Esophagus muscularis mucosa (tissue), 4 donors: ENCODE data around the gene DGKD. TPM values are rescaled to one million over a fixed set of nuclear protein-coding genes. Genes with fewer than 3 reads are reported as not detected.
A peak's percentile ranks its signal among the peaks of the same experiment; 100 is the strongest.

Source experiments
- DNase-seq: peaks from one replicate; pipeline ENCODE4 v3.0.0-alpha.2; 2017; ENCODE audit errors: extremely low spot score
- H3K27ac ChIP-seq, 4 donors: fragments of 200-600 bp; sonication (generic); replicated peaks in 1 of 4; 1 replicate in 3 of 4; 2 replicates in 1 of 4; pipeline ENCODE4 v1.5.1; 2016 to 2019; ENCODE audit warnings: mild to moderate bottlenecking in 1 of 4
- H3K27me3 ChIP-seq, 4 donors: fragments of 200-600 bp; sonication (generic); one replicate each; pipeline versions ENCODE4 v1.5.1 to v1.6.0; 2016 to 2019
- H3K36me3 ChIP-seq, 4 donors: fragments of 200-600 bp; sonication (generic); one replicate each; pipeline ENCODE4 v1.5.1; 2016 to 2019
- H3K4me1 ChIP-seq, 4 donors: fragments of 200-600 bp; sonication (generic); one replicate each; pipeline ENCODE4 v1.5.1; 2016 to 2019
- H3K4me3 ChIP-seq, 4 donors: fragments of 200-600 bp; sonication (generic); 1 replicate in 2 of 4; 2 replicates in 2 of 4; pipeline ENCODE4 v1.5.1; 2016 to 2019; ENCODE audit warnings: mild to moderate bottlenecking in 4 of 4, moderate library complexity in 1 of 4
- H3K9me3 ChIP-seq, 4 donors: fragments of 200-600 bp; sonication (generic); 1 replicate in 3 of 4; 2 replicates in 1 of 4; pipeline ENCODE4 v1.5.1; 2016 to 2019
- EP300 ChIP-seq: sonication (generic); formaldehyde crosslinking; IDR thresholded peaks from one replicate; pipeline ENCODE4 v1.6.1; 2017; ENCODE audit warnings: antibody characterized with exemption
- POLR2A ChIP-seq: fragments of 450-650 bp; IDR thresholded peaks from one replicate; pipeline ENCODE4 v1.6.1; 2017; ENCODE audit warnings: antibody characterized with exemption, moderate library complexity, mild to moderate bottlenecking, low read depth
- POLR2AphosphoS5 ChIP-seq, 2 donors: sonication (generic); formaldehyde crosslinking; IDR thresholded peaks; one replicate each; pipeline ENCODE4 v1.6.1; 2017; ENCODE audit warnings: antibody characterized with exemption in 2 of 2
- WGBS: methylation state at CpG from one replicate; pipeline ENCODE4 v1.1.5; 2018; 5-methylcytosine and 5-hydroxymethylcytosine counted together
- intact Hi-C: fragments of 100-400 bp; cut with DNase I; formaldehyde crosslinking; loops from one replicate; pipeline ENCODE4 v1.15.1; 2023
- total RNA-seq, 4 donors: library from RNA; depleted of rRNA; stranded (reverse); fragments of >200 nt; gene quantifications; one replicate each; pipeline versions ENCODE4 v1.1.0 to v1.2.1, GENCODE V29; 2016
- TF ChIP-seq, protein P1 (sequence below), 3 experiments: fragments of 200-600 bp in 2 of 3; fragments of 450-650 bp in 1 of 3; sonication (generic) in 2 of 3; IDR thresholded peaks; one replicate each; pipeline ENCODE4 v1.5.1; 2017 to 2019; ENCODE audit warnings: antibody characterized with exemption in 3 of 3, mild to moderate bottlenecking in 2 of 3, moderate library complexity in 1 of 3

The DGKD gene
- total RNA-seq, 4 donors from 2014 or later, result 11.6 to 16.1 (median 13.3) TPM

DNA sequence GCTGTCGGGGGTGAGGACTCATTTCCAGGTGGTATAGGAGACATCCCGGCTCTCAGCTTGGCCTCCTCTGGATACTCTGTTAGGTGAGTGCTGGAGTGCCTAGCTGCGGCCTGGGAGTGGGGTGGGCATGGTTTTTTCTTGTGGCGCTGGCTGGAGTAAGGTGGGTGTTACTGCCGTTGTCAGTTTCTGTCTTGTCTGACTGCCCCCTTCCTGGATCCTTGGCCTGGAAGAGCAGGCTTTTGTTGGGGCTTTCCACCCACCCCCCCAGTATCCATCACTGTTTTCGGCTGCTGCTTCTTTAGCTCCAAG is 69.2 kb downstream of the DGKD start:
- Histone ChIP-seq H3K4me3 (no peak overlapping the region), H3K9me3 (no peaks in the 10 kb centered on the region), H3K27me3 (no peaks in the 10 kb centered on the region), H3K4me1 (peaks cover 23 to 51% (median 31%) of the 10 kb centered on the region in 4 donors), H3K27ac (no peak overlapping the region), H3K36me3 (no peaks in the 10 kb centered on the region)
- WGBS, result 89% methylated on average over 6 of the region's 6 CpGs
- TF ChIP-seq, protein P1, sequence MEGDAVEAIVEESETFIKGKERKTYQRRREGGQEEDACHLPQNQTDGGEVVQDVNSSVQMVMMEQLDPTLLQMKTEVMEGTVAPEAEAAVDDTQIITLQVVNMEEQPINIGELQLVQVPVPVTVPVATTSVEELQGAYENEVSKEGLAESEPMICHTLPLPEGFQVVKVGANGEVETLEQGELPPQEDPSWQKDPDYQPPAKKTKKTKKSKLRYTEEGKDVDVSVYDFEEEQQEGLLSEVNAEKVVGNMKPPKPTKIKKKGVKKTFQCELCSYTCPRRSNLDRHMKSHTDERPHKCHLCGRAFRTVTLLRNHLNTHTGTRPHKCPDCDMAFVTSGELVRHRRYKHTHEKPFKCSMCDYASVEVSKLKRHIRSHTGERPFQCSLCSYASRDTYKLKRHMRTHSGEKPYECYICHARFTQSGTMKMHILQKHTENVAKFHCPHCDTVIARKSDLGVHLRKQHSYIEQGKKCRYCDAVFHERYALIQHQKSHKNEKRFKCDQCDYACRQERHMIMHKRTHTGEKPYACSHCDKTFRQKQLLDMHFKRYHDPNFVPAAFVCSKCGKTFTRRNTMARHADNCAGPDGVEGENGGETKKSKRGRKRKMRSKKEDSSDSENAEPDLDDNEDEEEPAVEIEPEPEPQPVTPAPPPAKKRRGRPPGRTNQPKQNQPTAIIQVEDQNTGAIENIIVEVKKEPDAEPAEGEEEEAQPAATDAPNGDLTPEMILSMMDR (IDR thresholded peaks at IDR 0.05), result no peak
- no peak for TF ChIP-seq POLR2A
- TF ChIP-seq EP300, result no peak
- TF ChIP-seq POLR2AphosphoS5 (IDR thresholded peaks at IDR 0.05), result no peak
- DNase-seq, result no peak
- intact Hi-C loops, result no loop called here

DNA sequence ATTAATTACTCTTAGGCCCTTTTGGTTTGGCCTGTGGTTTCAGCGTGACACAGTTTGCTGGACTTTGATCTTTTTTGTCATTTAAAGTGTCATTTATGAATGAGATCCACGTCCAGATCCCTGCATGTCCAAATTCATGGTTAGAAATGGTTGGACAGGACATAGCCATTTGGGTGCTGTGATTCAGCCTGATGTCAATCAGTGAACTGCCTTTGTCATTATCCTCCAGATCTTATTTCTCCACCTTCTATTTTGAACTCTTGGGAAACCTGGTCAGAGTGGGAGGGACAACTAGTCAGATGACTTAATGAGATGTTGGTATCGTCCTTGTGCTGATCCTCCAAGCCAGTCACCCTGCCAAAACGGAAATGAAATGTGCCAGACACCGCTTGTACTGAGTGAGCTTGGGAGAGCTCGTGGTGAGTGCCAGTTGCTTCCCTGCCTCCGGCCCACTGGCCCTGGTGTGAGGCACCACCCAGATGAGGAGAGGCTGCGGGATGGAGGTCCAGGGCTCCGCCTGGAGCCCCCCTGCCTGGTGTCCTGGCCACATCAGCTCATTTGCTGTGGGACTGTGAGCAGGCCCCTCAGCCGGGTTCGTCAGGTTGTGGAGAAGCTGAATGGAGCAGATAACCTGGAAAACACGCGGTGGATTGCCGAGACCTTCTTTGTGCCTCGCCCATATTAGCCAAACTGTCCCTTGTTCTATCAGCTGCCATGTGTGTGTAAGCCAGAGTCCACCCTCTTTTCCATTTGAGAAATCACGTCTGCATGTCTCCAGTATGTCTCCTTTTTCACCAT is 70.1 kb downstream of the DGKD start:
- no peaks in the 10 kb centered on the region for H3K36me3 ChIP-seq
- WGBS, result 91% methylated on average over 14 of the region's 16 CpGs
- no peak for DNase-seq
- intact Hi-C loops, result no loop called here
- peaks cover 15 to 50% (median 26%) of the 10 kb centered on the region in 4 donors for H3K4me1 ChIP-seq
- TF ChIP-seq, protein P1 (IDR thresholded peaks at IDR 0.05), result no peak
- TF ChIP-seq POLR2AphosphoS5 (IDR thresholded peaks at IDR 0.05) (no peak), POLR2A (peak; percentile 42), EP300 (no peak)
- no peaks in the 10 kb centered on the region for H3K9me3 ChIP-seq
- no peak overlapping the region for H3K4me3 ChIP-seq
- H3K27ac ChIP-seq, result no peak overlapping the region
- H3K27me3 ChIP-seq, result no peaks in the 10 kb centered on the region

DNA sequence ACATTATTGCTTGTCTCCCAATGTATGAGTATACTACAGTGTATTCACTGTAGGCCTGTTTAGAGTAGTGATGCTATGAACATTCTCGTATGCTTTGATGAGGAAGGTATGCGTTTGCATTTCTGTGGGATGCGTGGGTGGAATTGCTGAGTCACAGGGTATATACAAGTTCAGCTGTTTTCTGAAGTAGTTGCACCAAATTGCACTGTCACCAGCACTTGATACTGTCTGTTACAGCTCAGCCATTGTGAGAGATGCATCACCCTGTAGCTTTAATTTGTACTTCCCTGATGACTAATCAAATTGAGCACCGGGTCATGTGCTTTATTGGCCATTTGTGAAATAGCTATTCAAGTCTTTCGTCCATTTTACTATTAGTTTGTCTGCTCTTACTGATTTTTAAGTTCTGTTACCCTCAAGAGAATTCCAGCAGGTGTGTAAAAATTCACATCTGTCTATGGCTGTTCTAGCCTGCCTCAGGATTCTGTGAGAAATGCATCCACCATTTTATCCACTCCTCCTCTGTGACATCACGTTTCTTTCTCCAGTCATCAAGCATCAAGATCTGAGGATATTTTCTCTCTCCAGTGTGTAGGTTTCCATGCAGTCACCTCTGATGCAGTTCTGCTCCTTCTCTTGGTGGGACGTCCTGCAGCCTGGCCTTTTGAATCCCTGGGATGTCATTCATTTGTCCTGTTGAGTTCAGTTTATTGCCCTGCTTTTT is 72.5 kb downstream of the DGKD start:
- no peak for DNase-seq
- no peak overlapping the region for H3K27ac ChIP-seq
- H3K4me1 ChIP-seq, result peaks cover 0 to 53% (median 12%) of the 10 kb centered on the region in 4 donors
- TF ChIP-seq POLR2A, result no peak
- TF ChIP-seq EP300, result no peak
- TF ChIP-seq POLR2AphosphoS5 (IDR thresholded peaks at IDR 0.05), result no peak
- intact Hi-C loops, result no loop called here
- H3K36me3 ChIP-seq, result no peaks in the 10 kb centered on the region
- no peak overlapping the region for H3K4me3 ChIP-seq
- H3K9me3 ChIP-seq, result no peaks in the 10 kb centered on the region
- 85% methylated on average over 7 of the region's 7 CpGs for WGBS
- H3K27me3 ChIP-seq, result no peaks in the 10 kb centered on the region

DNA sequence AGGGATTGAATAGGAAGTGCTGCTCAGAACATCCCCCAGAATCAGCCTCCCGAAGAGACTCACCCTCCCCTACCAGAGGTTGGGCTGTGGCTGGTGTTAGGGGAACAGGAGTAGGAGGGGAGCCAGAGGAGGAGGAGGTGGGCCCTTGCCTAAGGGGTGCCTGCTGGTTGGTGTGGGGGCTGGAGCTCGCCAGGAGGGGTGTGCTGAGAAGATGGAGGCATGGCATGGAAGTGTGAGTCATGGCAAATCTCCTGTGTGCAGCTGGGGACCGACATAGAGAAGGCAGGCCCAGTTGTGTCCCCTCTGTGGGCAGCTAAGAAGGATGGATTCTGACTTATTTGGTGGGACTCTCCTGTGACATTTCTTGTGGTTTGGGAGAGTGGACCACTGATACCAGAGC is 73.7 kb downstream of the DGKD start:
- Histone ChIP-seq H3K27ac (no peak overlapping the region), H3K4me1 (peaks cover 0 to 46% (median 9%) of the 10 kb centered on the region in 4 donors), H3K4me3 (no peak overlapping the region), H3K27me3 (no peaks in the 10 kb centered on the region), H3K9me3 (no peaks in the 10 kb centered on the region), H3K36me3 (no peaks in the 10 kb centered on the region)
- DNase-seq, result no peak
- WGBS, result 92% methylated on average over 2 of the region's 3 CpGs
- no peak for TF ChIP-seq POLR2A
- intact Hi-C loops, result no loop called here

DNA sequence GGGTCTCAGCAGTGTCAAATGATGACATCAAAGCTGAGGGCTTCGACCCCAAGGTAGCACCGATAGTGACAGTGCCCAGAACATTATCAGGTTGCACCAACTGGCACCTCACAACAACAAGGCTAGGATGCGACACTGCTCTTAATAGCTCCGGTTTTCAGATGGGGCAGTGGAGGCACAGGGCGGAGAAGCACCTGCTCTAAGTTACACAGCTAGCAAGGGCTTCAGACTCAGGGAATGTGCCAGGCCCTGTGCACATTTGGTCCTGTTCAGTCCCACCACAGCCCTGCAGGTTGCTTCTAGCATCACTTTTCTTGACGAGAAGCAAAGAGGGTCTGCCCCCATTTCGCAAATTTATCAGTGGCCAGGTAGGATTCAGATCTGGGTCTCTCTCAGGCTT is 74.1 kb downstream of the DGKD start:
- no peak for DNase-seq
- intact Hi-C loops, result no loop called here
- Histone ChIP-seq H3K4me1 (peaks cover 0 to 46% (median 9%) of the 10 kb centered on the region in 4 donors), H3K4me3 (no peak overlapping the region), H3K27me3 (no peaks in the 10 kb centered on the region), H3K36me3 (no peaks in the 10 kb centered on the region), H3K27ac (no peak overlapping the region), H3K9me3 (no peaks in the 10 kb centered on the region)
- 94% methylated on average over 7 of the region's 7 CpGs for WGBS
- TF ChIP-seq POLR2AphosphoS5 (IDR thresholded peaks at IDR 0.05), result no peak
- TF ChIP-seq POLR2A, result no peak
- TF ChIP-seq EP300, result no peak
- TF ChIP-seq, protein P1 (IDR thresholded peaks at IDR 0.05), result no peak
